ENCODE measurements around the gene FAHD1. TPM values are rescaled to one million over a fixed set of nuclear protein-coding genes. Genes with fewer than 3 reads are reported as not detected.

The FAHD1 gene
- total RNA-seq, 1 donor from 2014 or later, result 23.0 TPM

GRCh38 chr16:1878256-1878655 lies 51.2 kb downstream of the FAHD1 start:
- Histone ChIP-seq H3K36me3 (ENCODE audit: control insufficient read depth in 3 of 3, insufficient read depth in 3 of 3, low read length in 3 of 3) (no peaks in the 10 kb centered on the region), H3K27ac (ENCODE audit: low read depth, low read length) (no peak overlapping the region), H3K4me3 (ENCODE audit: low read length in 3 of 3) (no peak overlapping the region), H3K9me3 (ENCODE audit: control insufficient read depth in 3 of 3, low read length in 3 of 3) (no peaks in the 10 kb centered on the region), H3K27me3 (ENCODE audit: control insufficient read depth in 3 of 3, insufficient read depth in 3 of 3, low read length in 3 of 3) (peaks cover 28 to 34% (median 30%) of the 10 kb centered on the region in 3 donors), H3K9ac (ENCODE audit: low read depth in 1 of 3, low read length in 3 of 3) (no peak overlapping the region), H3K4me1 (ENCODE audit: control insufficient read depth in 3 of 3, insufficient read depth in 3 of 3, low read length in 3 of 3) (no peaks in the 10 kb centered on the region)

Other genes starting within 250 kb of the FAHD1 start
- gene IFT140, start 215.1 kb upstream of the FAHD1 start, total RNA-seq, result 17.2 TPM
- gene CRAMP1, start 214.8 kb upstream of the FAHD1 start, total RNA-seq, result 5.2 TPM
- 22.4 TPM for gene JPT2, start 148.9 kb upstream of the FAHD1 start, total RNA-seq
- gene MAPK8IP3, start 121.0 kb upstream of the FAHD1 start, total RNA-seq, result 28.7 TPM
- 20.4 TPM for gene NME3, start 55.7 kb upstream of the FAHD1 start, total RNA-seq
- gene EME2, start 54.4 kb upstream of the FAHD1 start, total RNA-seq, result 5.2 TPM
- 17.7 TPM for gene MRPS34, start 54.1 kb upstream of the FAHD1 start, total RNA-seq
- gene SPSB3, start 44.6 kb upstream of the FAHD1 start, total RNA-seq, result 27.7 TPM
- 40.7 TPM for gene NUBP2, start 44.2 kb upstream of the FAHD1 start, total RNA-seq
- gene IGFALS, start 33.5 kb upstream of the FAHD1 start, total RNA-seq, result not detected
- gene HAGH, start 381 bp upstream of the FAHD1 start, total RNA-seq, result 42.3 TPM
- under 0.01 TPM for gene MEIOB, start 45.0 kb downstream of the FAHD1 start, total RNA-seq
- not detected for gene HS3ST6, start 91.2 kb downstream of the FAHD1 start, total RNA-seq
- 13.6 TPM for gene MSRB1, start 116.0 kb downstream of the FAHD1 start, total RNA-seq
- gene RPL3L, start 127.5 kb downstream of the FAHD1 start, total RNA-seq, result 84.5 TPM
- gene NDUFB10, start 132.3 kb downstream of the FAHD1 start, total RNA-seq, result 130 TPM
- 3,178 TPM for gene RPS2, start 137.6 kb downstream of the FAHD1 start, total RNA-seq
- gene RNF151, start 139.7 kb downstream of the FAHD1 start, total RNA-seq, result not detected
- gene TBL3, start 144.8 kb downstream of the FAHD1 start, total RNA-seq, result 18.8 TPM
- 1.6 TPM for gene NOXO1, start 154.3 kb downstream of the FAHD1 start, total RNA-seq
- gene GFER, start 157.0 kb downstream of the FAHD1 start, total RNA-seq, result 4.7 TPM
- 0.52 TPM for gene SYNGR3, start 162.8 kb downstream of the FAHD1 start, total RNA-seq
- 4.7 TPM for gene ZNF598, start 182.6 kb downstream of the FAHD1 start, total RNA-seq
- gene NPW, start 192.6 kb downstream of the FAHD1 start, total RNA-seq, result not detected
- gene NHERF2, start 199.7 kb downstream of the FAHD1 start, total RNA-seq, result 15.1 TPM
- 13.6 TPM for gene NTHL1, start 220.6 kb downstream of the FAHD1 start, total RNA-seq
- gene TSC2, start 220.8 kb downstream of the FAHD1 start, total RNA-seq, result 49.6 TPM